Loucy (cell line): ENCODE results near the gene IFNB1.

Experiments
- H2AFZ ChIP-seq: fragments of 200-600 bp; sonication (generic); 2 replicates; pipeline ENCODE4 v1.6.0; 2016; ENCODE audit warnings: antibody characterized with exemption, mild to moderate bottlenecking, low read length, moderate library complexity
- H3F3A ChIP-seq: fragments of 200-600 bp; 2 replicates; pipeline ENCODE4 v1.6.0; 2016; ENCODE audit warnings: antibody characterized with exemption, low read depth, mild to moderate bottlenecking
- H3K27me3 ChIP-seq: fragments of 200-600 bp; sonication (generic); 2 replicates; pipeline ENCODE4 v1.6.1; 2014; ENCODE audit warnings: low read length, mild to moderate bottlenecking; ENCODE audit not compliant: insufficient read depth, poor library complexity, severe bottlenecking
- H3K36me3 ChIP-seq: fragments of 200-600 bp; sonication (generic); 2 replicates; pipeline ENCODE4 v1.6.1; 2016; ENCODE audit warnings: low read length; ENCODE audit not compliant: insufficient read depth
- H3K4me1 ChIP-seq: fragments of 200-600 bp; sonication (generic); 2 replicates; pipeline ENCODE4 v1.5.1; 2014; ENCODE audit warnings: low read length, mild to moderate bottlenecking; ENCODE audit not compliant: insufficient read depth, poor library complexity, severe bottlenecking
- H3K4me2 ChIP-seq: fragments of 200-600 bp; sonication (generic); 2 replicates; pipeline ENCODE4 v1.6.0; 2014; ENCODE audit warnings: antibody characterized with exemption, low read length, low read depth, mild to moderate bottlenecking; ENCODE audit not compliant: poor library complexity, severe bottlenecking
- H3K4me3 ChIP-seq: fragments of 200-600 bp; sonication (generic); 2 replicates; pipeline ENCODE4 v1.5.1; 2014; ENCODE audit warnings: low read length, mild to moderate bottlenecking, mixed read lengths; ENCODE audit not compliant: poor library complexity, severe bottlenecking
- H3K79me2 ChIP-seq: fragments of 200-600 bp; sonication (generic); 2 replicates; pipeline ENCODE4 v1.6.1; 2014; ENCODE audit warnings: low read length; ENCODE audit not compliant: insufficient read depth
- H3K9ac ChIP-seq: fragments of 200-600 bp; sonication (generic); 2 replicates; pipeline ENCODE4 v1.6.0; 2014; ENCODE audit warnings: mild to moderate bottlenecking, low read depth, low read length, moderate library complexity; ENCODE audit not compliant: poor library complexity, severe bottlenecking
- H3K9me2 ChIP-seq: fragments of 200-600 bp; sonication (generic); replicated peaks from 2 replicates; pipeline ENCODE4 v1.6.1; 2016; ENCODE audit warnings: low read depth, low read length, mixed read lengths
- H3K9me3 ChIP-seq: fragments of 200-600 bp; sonication (generic); 2 replicates; pipeline ENCODE4 v1.6.1; 2014; ENCODE audit warnings: mild to moderate bottlenecking, antibody characterized with exemption, low read length, low read depth; ENCODE audit not compliant: insufficient read depth
- H4K20me1 ChIP-seq: fragments of 200-600 bp; sonication (generic); 2 replicates; pipeline ENCODE4 v1.6.0; 2014; ENCODE audit warnings: antibody characterized with exemption, low read length, mild to moderate bottlenecking; ENCODE audit not compliant: insufficient read depth, poor library complexity, severe bottlenecking
- EZH2phosphoT487 ChIP-seq: fragments of 200-600 bp; IDR thresholded peaks from 2 replicates; pipeline ENCODE4 v1.6.1; 2018; ENCODE audit warnings: antibody characterized with exemption, mild to moderate bottlenecking, moderate library complexity, borderline replicate concordance
- TF ChIP-seq, protein P1 (sequence below): fragments of 200-600 bp; sonication (generic); conservative IDR thresholded peaks from 2 replicates; pipeline ENCODE4 v1.5.1; 2014; ENCODE audit warnings: mild to moderate bottlenecking, antibody characterized with exemption, low read length

IFNB1 gene

DNA sequence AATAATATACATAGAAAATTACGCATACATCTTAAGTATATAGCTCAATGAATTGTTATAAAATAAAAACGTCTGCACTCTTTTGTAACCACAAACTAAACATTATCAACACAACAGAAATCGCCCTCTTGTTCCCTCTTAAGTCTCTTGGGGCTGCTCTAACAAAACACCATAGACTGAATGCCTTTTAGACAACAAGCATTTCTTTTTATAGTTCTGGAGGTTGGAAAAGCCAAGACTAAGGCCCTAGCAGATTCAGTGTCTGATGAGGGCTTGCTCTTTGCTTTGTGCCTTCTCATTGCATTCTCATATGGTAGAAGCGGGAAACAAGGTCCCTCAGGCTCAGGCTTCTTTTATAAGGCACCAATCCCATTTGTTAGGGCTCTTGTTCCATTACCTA, 4.9 kb upstream of the IFNB1 start:
- Histone ChIP-seq H3K9ac (peak overlapping the region; percentile 66), H2AFZ (peak overlapping the region; percentile 57), H3K79me2 (no peaks in the 10 kb centered on the region), H3K9me3 (peaks cover 9% of the 10 kb centered on the region; the same call in 1 of the 2 replicates), H3K4me1 (peaks cover 48% of the 10 kb centered on the region), H3K9me2 (no peaks in the 10 kb centered on the region), H3K4me3 (peak overlapping the region; percentile 67), H3K36me3 (no peaks in the 10 kb centered on the region), H3K4me2 (peak overlapping the region; percentile 83), H4K20me1 (no peaks in the 10 kb centered on the region), H3F3A (peaks cover 15% of the 10 kb centered on the region), H3K27me3 (no peaks in the 10 kb centered on the region)
- TF ChIP-seq, protein P1, sequence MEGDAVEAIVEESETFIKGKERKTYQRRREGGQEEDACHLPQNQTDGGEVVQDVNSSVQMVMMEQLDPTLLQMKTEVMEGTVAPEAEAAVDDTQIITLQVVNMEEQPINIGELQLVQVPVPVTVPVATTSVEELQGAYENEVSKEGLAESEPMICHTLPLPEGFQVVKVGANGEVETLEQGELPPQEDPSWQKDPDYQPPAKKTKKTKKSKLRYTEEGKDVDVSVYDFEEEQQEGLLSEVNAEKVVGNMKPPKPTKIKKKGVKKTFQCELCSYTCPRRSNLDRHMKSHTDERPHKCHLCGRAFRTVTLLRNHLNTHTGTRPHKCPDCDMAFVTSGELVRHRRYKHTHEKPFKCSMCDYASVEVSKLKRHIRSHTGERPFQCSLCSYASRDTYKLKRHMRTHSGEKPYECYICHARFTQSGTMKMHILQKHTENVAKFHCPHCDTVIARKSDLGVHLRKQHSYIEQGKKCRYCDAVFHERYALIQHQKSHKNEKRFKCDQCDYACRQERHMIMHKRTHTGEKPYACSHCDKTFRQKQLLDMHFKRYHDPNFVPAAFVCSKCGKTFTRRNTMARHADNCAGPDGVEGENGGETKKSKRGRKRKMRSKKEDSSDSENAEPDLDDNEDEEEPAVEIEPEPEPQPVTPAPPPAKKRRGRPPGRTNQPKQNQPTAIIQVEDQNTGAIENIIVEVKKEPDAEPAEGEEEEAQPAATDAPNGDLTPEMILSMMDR: no peak
- no peak for TF ChIP-seq EZH2phosphoT487

DNA sequence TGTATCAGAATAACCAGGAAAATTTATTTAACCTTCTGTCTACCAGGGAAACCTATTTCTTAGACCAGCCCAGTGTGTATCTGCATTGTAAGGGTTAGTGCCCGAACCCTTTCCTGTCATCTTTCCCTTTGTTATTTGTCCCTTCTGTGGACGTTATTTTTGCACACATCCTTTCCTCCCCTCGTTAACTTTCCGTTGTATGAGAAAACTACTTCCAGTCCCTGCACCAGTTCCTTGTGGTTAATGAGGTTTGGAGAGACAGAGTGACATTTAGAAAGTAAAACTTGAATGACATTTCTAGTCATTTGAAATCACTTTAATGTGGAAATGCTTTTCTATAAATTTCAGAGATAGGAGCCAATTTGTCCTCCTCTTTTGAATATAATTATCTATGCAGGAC, 4.3 kb upstream of the IFNB1 start:
- peak overlapping the region; percentile 67 for H3K4me3 ChIP-seq
- H3K79me2 ChIP-seq: no peaks in the 10 kb centered on the region
- no peaks in the 10 kb centered on the region for H3K27me3 ChIP-seq
- H4K20me1 ChIP-seq: no peaks in the 10 kb centered on the region
- peak overlapping the region; percentile 66 for H3K9ac ChIP-seq
- no peaks in the 10 kb centered on the region for H3K9me2 ChIP-seq
- H3K4me1 ChIP-seq: peaks cover 48% of the 10 kb centered on the region
- H3K9me3 ChIP-seq: peaks cover 8% of the 10 kb centered on the region; the same call in 1 of the 2 replicates
- H3K36me3 ChIP-seq: no peaks in the 10 kb centered on the region
- H3K4me2 ChIP-seq: peak overlapping the region; percentile 83
- peak overlapping the region; percentile 41; the same call in 1 of the 2 replicates for H2AFZ ChIP-seq
- TF ChIP-seq, protein P1: no peak
- no peak for TF ChIP-seq EZH2phosphoT487
- H3F3A ChIP-seq: peaks cover 15% of the 10 kb centered on the region

DNA sequence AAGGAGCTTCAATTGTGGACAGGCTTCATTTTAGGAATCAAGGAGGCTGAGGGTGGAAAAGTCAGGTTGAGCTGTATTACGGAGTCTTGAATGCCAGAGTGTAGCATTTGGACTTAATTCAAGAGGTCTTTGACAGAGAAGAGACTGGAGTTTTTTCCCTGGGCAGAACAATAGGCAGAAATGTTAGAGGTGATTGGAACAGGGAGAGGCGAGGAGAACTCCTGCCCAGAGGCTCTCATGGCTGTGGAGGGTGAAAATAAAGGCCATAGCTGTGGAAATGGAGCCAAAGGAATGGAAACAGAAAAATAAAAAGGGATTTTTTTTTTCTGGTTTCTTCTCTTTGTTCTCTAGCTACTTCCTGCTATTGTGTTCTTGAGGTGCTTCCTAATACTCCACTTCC, 3.7 kb upstream of the IFNB1 start:
- no peaks in the 10 kb centered on the region for H3K79me2 ChIP-seq

More for the DNA sequence above, 3.7 kb upstream of the IFNB1 start:
- Histone ChIP-seq H3K4me3 (peak overlapping the region; percentile 67), H3K36me3 (no peaks in the 10 kb centered on the region), H3F3A (peaks cover 15% of the 10 kb centered on the region), H3K4me2 (peak overlapping the region; percentile 83), H3K9ac (peak overlapping the region; percentile 66), H2AFZ (peak overlapping the region; percentile 41; the same call in 1 of the 2 replicates), H3K4me1 (peaks cover 48% of the 10 kb centered on the region), H3K9me3 (0 out of 2 replicates have a peak, but pooled peaks cover 6% of the 10 kb centered on the region), H3K9me2 (no peaks in the 10 kb centered on the region), H3K27me3 (no peaks in the 10 kb centered on the region), H4K20me1 (no peaks in the 10 kb centered on the region)
- TF ChIP-seq, protein P1: no peak
- no peak for TF ChIP-seq EZH2phosphoT487
